Colon (tissue), 2 donors: ENCODE results near the gene CAPRIN2.
A peak's percentile ranks its signal among the peaks of the same experiment; 100 is the strongest.

Experiments
- FAIRE-seq: peaks from 2 replicates; lab custom pipeline; 2012; peaks lifted over from hg19 to GRCh38; lab: Jason Lieb, UNC
- donor health status: control.
- donor health status: control.

CAPRIN2 gene

GRCh38 chr12:30700216-30700900 is 54.4 kb downstream of the CAPRIN2 start:
- FAIRE-seq = no peak

- FAIRE-seq = no peak
Measured at GRCh38 chr12:30698346-30698745, 56.4 kb downstream of the CAPRIN2 start.

GRCh38 chr12:30696943-30697342 is 57.8 kb downstream of the CAPRIN2 start:
- no peak for FAIRE-seq

GRCh38 chr12:30696486-30696885 is 58.3 kb downstream of the CAPRIN2 start:
- FAIRE-seq = no peak

GRCh38 chr12:30696103-30696408 is 58.7 kb downstream of the CAPRIN2 start:
- FAIRE-seq = no peak

- FAIRE-seq = no peak
Measured at GRCh38 chr12:30695199-30696102, 59.3 kb downstream of the CAPRIN2 start, which contains the start of gene IPO8. TSS of gene IPO8 (minus strand) at chr12:30695869. CDS start at chr12:30695647, 222 bp downstream.

- FAIRE-seq = no peak
Measured at GRCh38 chr12:30694412-30695198, 60.1 kb downstream of the CAPRIN2 start.

GRCh38 chr12:30692470-30692869 is 62.3 kb downstream of the CAPRIN2 start:
- no peak for FAIRE-seq

- FAIRE-seq = no peak
Measured at GRCh38 chr12:30691122-30691879, 63.5 kb downstream of the CAPRIN2 start.

- no peak for FAIRE-seq
Measured at GRCh38 chr12:30687265-30687986, 67.3 kb downstream of the CAPRIN2 start.

- no peak for FAIRE-seq
Measured at GRCh38 chr12:30679241-30679640, 75.5 kb downstream of the CAPRIN2 start.

GRCh38 chr12:30678221-30678620 is 76.5 kb downstream of the CAPRIN2 start:
- FAIRE-seq = no peak

- peak; percentile 77 for FAIRE-seq
Measured at GRCh38 chr12:30661210-30661609, 93.5 kb downstream of the CAPRIN2 start.
